Loucy (cell line): ENCODE measurements around the gene GSAP.

Experiments used
- H2AFZ ChIP-seq: fragments of 200-600 bp; sonication (generic); 2 replicates; pipeline ENCODE4 v1.6.0; 2016; ENCODE audit warnings: antibody characterized with exemption, mild to moderate bottlenecking, low read length, moderate library complexity
- H3F3A ChIP-seq: fragments of 200-600 bp; 2 replicates; pipeline ENCODE4 v1.6.0; 2016; ENCODE audit warnings: antibody characterized with exemption, low read depth, mild to moderate bottlenecking
- H3K27me3 ChIP-seq: fragments of 200-600 bp; sonication (generic); 2 replicates; pipeline ENCODE4 v1.6.1; 2014; ENCODE audit warnings: low read length, mild to moderate bottlenecking; ENCODE audit not compliant: insufficient read depth, poor library complexity, severe bottlenecking
- H3K36me3 ChIP-seq: fragments of 200-600 bp; sonication (generic); 2 replicates; pipeline ENCODE4 v1.6.1; 2016; ENCODE audit warnings: low read length; ENCODE audit not compliant: insufficient read depth
- H3K4me1 ChIP-seq: fragments of 200-600 bp; sonication (generic); 2 replicates; pipeline ENCODE4 v1.5.1; 2014; ENCODE audit warnings: low read length, mild to moderate bottlenecking; ENCODE audit not compliant: insufficient read depth, poor library complexity, severe bottlenecking
- H3K4me2 ChIP-seq: fragments of 200-600 bp; sonication (generic); 2 replicates; pipeline ENCODE4 v1.6.0; 2014; ENCODE audit warnings: antibody characterized with exemption, low read length, low read depth, mild to moderate bottlenecking; ENCODE audit not compliant: poor library complexity, severe bottlenecking
- H3K4me3 ChIP-seq: fragments of 200-600 bp; sonication (generic); 2 replicates; pipeline ENCODE4 v1.5.1; 2014; ENCODE audit warnings: low read length, mild to moderate bottlenecking, mixed read lengths; ENCODE audit not compliant: poor library complexity, severe bottlenecking
- H3K79me2 ChIP-seq: fragments of 200-600 bp; sonication (generic); 2 replicates; pipeline ENCODE4 v1.6.1; 2014; ENCODE audit warnings: low read length; ENCODE audit not compliant: insufficient read depth
- H3K9ac ChIP-seq: fragments of 200-600 bp; sonication (generic); 2 replicates; pipeline ENCODE4 v1.6.0; 2014; ENCODE audit warnings: mild to moderate bottlenecking, low read depth, low read length, moderate library complexity; ENCODE audit not compliant: poor library complexity, severe bottlenecking
- H3K9me2 ChIP-seq: fragments of 200-600 bp; sonication (generic); replicated peaks from 2 replicates; pipeline ENCODE4 v1.6.1; 2016; ENCODE audit warnings: low read depth, low read length, mixed read lengths
- H3K9me3 ChIP-seq: fragments of 200-600 bp; sonication (generic); 2 replicates; pipeline ENCODE4 v1.6.1; 2014; ENCODE audit warnings: mild to moderate bottlenecking, antibody characterized with exemption, low read length, low read depth; ENCODE audit not compliant: insufficient read depth
- H4K20me1 ChIP-seq: fragments of 200-600 bp; sonication (generic); 2 replicates; pipeline ENCODE4 v1.6.0; 2014; ENCODE audit warnings: antibody characterized with exemption, low read length, mild to moderate bottlenecking; ENCODE audit not compliant: insufficient read depth, poor library complexity, severe bottlenecking
- CTCF ChIP-seq: fragments of 200-600 bp; sonication (generic); conservative IDR thresholded peaks from 2 replicates; pipeline ENCODE4 v1.5.1; 2014; ENCODE audit warnings: mild to moderate bottlenecking, antibody characterized with exemption, low read length
- EZH2phosphoT487 ChIP-seq: fragments of 200-600 bp; IDR thresholded peaks from 2 replicates; pipeline ENCODE4 v1.6.1; 2018; ENCODE audit warnings: antibody characterized with exemption, mild to moderate bottlenecking, moderate library complexity, borderline replicate concordance

The GSAP gene

DNA sequence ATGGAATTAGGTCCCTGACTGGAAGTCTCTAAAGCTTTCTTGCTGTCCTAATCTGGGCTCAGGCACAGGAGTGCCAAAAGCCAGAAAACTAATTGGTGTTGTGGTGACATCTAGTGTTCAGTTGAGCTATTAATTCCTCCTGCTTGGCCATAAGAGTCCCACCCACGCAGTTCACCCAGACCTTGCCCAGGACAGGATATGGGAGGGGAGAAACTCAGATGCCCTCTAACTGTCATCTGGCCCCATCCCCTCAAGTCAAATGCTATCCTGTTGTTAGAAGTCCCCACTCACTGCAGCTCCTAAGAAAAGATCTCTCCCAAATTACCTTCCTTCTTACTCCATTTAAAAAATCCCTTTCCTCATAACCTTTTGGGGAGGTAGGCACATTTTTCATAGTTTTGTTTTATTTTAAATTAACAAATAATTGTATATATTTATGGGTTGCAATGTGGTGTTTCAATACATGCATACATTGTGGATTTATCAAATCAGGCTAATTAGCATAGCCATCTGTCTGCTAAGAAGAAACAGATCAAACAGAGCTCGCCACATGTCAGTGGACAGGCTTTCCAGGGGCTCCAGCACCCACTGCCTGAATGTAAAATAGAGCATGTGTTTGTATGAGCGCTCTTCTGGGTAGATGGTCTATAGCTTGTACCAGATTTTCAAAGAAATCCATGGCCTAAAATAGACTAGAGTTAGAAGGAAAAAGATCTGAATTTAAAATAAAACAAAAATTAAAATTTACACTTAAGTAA lies 84.0 kb downstream of the GSAP start:
- Histone ChIP-seq H3K9me3 (no peaks in the 10 kb centered on the region), H3K36me3 (no peaks in the 10 kb centered on the region), H3K9ac (peak overlapping the region; percentile 53), H4K20me1 (no peaks in the 10 kb centered on the region), H3K4me3 (peak overlapping the region; percentile 34), H3K4me2 (peak overlapping the region; percentile 66), H2AFZ (no peak overlapping the region), H3K79me2 (no peaks in the 10 kb centered on the region), H3K4me1 (peaks cover 48% of the 10 kb centered on the region), H3K9me2 (no peaks in the 10 kb centered on the region), H3F3A (no peaks in the 10 kb centered on the region; the same call in 1 of the 2 replicates), H3K27me3 (no peaks in the 10 kb centered on the region)
- TF ChIP-seq EZH2phosphoT487, result no peak
- peak; percentile 71 for TF ChIP-seq CTCF

DNA sequence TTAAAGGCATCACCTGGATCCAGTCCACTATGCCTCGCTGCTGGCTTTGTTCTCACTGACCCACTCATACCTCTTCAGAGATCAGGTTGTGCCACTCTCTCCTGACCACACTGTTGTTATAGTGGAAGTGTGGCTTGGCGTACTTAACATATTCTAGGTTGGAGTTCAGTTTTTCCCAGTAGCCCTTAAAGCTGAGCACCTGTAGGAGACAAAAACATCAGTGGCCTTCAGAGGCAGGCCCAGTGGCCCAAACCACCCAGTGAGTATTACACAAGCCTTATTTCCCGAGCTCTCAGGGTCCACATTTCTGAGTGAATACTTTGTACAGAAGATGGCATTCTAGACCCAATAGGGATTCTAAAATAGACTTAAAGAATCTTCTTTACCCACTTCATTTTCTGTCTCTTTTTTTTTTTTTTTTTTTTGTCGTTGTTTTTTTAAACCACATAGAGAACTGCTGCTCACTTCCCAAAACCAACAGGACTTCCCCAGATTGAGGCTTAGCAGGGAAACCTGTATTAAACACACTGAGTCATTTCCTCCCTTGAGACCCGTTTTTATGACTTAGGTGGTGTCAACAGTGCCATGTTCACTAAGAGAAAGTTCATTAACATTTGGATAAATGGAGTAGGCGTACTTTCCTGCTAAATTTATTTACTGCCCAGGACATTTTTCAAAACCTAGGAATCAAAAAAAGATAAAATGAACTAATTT lies 85.8 kb downstream of the GSAP start:
- Histone ChIP-seq H3K79me2 (no peaks in the 10 kb centered on the region), H3K4me3 (peak overlapping the region; percentile 51), H3K9ac (no peak overlapping the region), H3K4me1 (peaks cover 48% of the 10 kb centered on the region), H3K9me2 (no peaks in the 10 kb centered on the region), H2AFZ (no peak overlapping the region), H3K27me3 (peaks cover 9% of the 10 kb centered on the region), H3K4me2 (peak overlapping the region; percentile 66), H3K9me3 (no peaks in the 10 kb centered on the region), H3F3A (no peaks in the 10 kb centered on the region; the same call in 1 of the 2 replicates), H4K20me1 (no peaks in the 10 kb centered on the region), H3K36me3 (no peaks in the 10 kb centered on the region)
- TF ChIP-seq EZH2phosphoT487 (no peak), CTCF (no peak)

- Histone ChIP-seq H3K9me3 (no peaks in the 10 kb centered on the region), H4K20me1 (no peaks in the 10 kb centered on the region), H3F3A (no peaks in the 10 kb centered on the region; the same call in 1 of the 2 replicates), H3K27me3 (peaks cover 9% of the 10 kb centered on the region), H2AFZ (no peak overlapping the region), H3K4me2 (peak overlapping the region; percentile 66), H3K4me3 (peak overlapping the region; percentile 51), H3K9me2 (no peaks in the 10 kb centered on the region), H3K9ac (no peak overlapping the region), H3K79me2 (no peaks in the 10 kb centered on the region), H3K36me3 (no peaks in the 10 kb centered on the region), H3K4me1 (peaks cover 48% of the 10 kb centered on the region)
- TF ChIP-seq CTCF (no peak), EZH2phosphoT487 (no peak)
Measured at GRCh38 chr7:77329466-77330168, 86.5 kb downstream of the GSAP start.
